Chondrocyte (in vitro differentiated cells): ENCODE measurements around the gene SMIM28. TPM values are rescaled to one million over a fixed set of nuclear protein-coding genes. Genes with fewer than 3 reads are reported as not detected.

Experiments used
- DNase-seq: peaks from one replicate; pipeline ENCODE4 v3.0.0; 2021; ENCODE audit warnings: mixed read lengths, low spot score
- H3K27ac Mint-ChIP-seq: one replicate; pipeline ENCODE4 v1.8.0; 2021; ENCODE audit warnings: mild to moderate bottlenecking, moderate library complexity, mixed read lengths; ENCODE audit not compliant: unreplicated experiment
- H3K27me3 Mint-ChIP-seq: 2 replicates; pipeline ENCODE4 v1.8.0; 2021; ENCODE audit warnings: low read depth, mixed read lengths
- H3K36me3 Mint-ChIP-seq: 2 replicates; pipeline ENCODE4 v1.8.0; 2021; ENCODE audit warnings: low read depth, mixed read lengths
- H3K4me1 Mint-ChIP-seq: 2 replicates; pipeline ENCODE4 v1.8.0; 2021; ENCODE audit warnings: low read depth, mild to moderate bottlenecking, mixed read lengths
- H3K4me3 Mint-ChIP-seq: one replicate; pipeline ENCODE4 v1.8.0; 2021; ENCODE audit warnings: mild to moderate bottlenecking, moderate library complexity, mixed read lengths; ENCODE audit not compliant: unreplicated experiment
- H3K9me3 Mint-ChIP-seq: 2 replicates; pipeline ENCODE4 v1.8.0; 2021; ENCODE audit warnings: low read depth, mixed read lengths
- total RNA-seq: library from RNA; stranded (reverse); gene quantifications from 3 replicates; pipeline ENCODE4 v1.2.1, GENCODE V29; 2021
- TF ChIP-seq, protein P1 (sequence below): fragments of 200-600 bp; sonication (generic); IDR thresholded peaks from 2 replicates; pipeline ENCODE4 v1.5.0; 2021; ENCODE audit warnings: antibody characterized with exemption, mild to moderate bottlenecking, moderate library complexity

SMIM28 gene
- total RNA-seq, 1 donor from 2014 or later, result not detected

DNA sequence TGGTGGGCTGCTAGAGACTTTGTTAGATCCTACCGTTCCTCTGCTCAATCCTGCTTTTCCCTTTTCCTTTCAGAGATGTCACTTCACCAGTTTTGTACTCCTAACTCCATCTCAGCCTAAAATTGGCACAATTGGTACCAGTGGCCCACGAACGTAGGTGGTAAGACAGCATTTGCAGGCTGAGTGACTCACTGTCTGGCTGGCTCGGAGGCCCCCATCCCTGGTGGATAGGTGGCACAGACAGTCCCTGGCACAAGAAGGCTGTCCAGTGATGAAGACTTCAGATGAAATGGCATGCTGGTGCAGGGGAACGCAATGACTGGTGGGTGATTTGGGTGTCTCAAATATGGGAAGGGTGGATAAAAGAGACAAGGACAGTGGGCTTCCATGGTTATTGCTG is 37.4 kb downstream of the SMIM28 start:
- Mint-ChIP-seq H3K36me3 (peaks cover 24% of the 10 kb centered on the region), H3K4me1 (peaks cover 5% of the 10 kb centered on the region), H3K9me3 (peaks cover 5% of the 10 kb centered on the region), H3K4me3 (no peak overlapping the region), H3K27me3 (no peaks in the 10 kb centered on the region), H3K27ac (no peak overlapping the region)
- TF ChIP-seq, protein P1, sequence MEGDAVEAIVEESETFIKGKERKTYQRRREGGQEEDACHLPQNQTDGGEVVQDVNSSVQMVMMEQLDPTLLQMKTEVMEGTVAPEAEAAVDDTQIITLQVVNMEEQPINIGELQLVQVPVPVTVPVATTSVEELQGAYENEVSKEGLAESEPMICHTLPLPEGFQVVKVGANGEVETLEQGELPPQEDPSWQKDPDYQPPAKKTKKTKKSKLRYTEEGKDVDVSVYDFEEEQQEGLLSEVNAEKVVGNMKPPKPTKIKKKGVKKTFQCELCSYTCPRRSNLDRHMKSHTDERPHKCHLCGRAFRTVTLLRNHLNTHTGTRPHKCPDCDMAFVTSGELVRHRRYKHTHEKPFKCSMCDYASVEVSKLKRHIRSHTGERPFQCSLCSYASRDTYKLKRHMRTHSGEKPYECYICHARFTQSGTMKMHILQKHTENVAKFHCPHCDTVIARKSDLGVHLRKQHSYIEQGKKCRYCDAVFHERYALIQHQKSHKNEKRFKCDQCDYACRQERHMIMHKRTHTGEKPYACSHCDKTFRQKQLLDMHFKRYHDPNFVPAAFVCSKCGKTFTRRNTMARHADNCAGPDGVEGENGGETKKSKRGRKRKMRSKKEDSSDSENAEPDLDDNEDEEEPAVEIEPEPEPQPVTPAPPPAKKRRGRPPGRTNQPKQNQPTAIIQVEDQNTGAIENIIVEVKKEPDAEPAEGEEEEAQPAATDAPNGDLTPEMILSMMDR, result no peak
- no peak for DNase-seq

DNA sequence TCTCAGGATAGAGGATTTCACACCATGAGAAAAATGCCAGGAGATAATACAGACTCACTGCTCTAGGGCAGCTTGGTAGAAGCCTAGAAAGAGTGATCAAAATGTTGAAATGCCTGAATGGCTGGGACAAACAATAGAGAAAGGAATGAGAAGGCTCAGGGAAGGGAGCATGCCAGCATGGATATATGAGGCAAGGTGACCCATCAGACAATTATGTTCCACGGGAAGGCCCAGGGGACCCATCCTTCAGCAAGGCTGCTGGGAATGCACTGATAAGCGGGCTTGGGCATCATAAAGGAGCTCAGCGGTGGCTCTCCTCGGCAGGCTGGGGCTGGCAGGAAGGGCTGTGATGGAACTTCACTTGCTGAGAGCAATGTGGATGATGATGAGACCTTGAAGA is 38.5 kb downstream of the SMIM28 start:
- TF ChIP-seq, protein P1, result no peak
- Mint-ChIP-seq H3K4me1 (peaks cover 3% of the 10 kb centered on the region), H3K27me3 (no peaks in the 10 kb centered on the region), H3K27ac (no peak overlapping the region), H3K9me3 (peaks cover 5% of the 10 kb centered on the region), H3K4me3 (no peak overlapping the region), H3K36me3 (peaks cover 22% of the 10 kb centered on the region)
- DNase-seq, result no peak

DNA sequence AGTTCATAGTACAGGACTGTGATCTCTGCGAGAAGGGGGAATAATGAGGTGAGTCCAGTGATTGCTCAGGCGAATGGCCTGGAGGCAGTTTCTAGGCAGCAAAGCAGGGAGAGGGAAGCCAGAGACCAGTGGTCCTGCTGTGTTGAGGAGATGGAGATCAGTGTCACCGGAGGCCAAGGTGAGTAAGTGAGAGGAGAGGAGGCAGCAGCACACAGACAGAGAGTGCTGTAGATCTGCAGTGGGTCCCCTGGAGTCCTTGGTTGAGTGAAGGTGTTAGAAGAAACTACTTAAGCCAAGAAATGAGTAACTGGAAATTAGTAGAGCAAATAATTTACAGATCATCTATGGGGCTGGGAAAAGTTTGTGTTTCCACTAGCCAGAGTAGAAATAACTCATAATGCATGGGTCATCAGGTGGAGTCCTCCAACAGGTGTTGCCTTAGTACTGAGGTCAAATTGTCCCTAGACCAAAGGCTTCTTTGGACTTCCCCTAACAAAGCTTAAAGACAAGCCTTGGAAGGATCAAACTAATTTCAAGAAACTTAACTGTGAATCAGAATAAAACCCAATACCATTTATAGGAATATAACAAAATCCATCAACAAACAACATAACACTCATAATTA is 39.9 kb downstream of the SMIM28 start:
- Mint-ChIP-seq H3K4me1 (no peaks in the 10 kb centered on the region), H3K36me3 (peaks cover 17% of the 10 kb centered on the region), H3K27me3 (no peaks in the 10 kb centered on the region), H3K27ac (no peak overlapping the region), H3K4me3 (no peak overlapping the region), H3K9me3 (peaks cover 5% of the 10 kb centered on the region)
- TF ChIP-seq, protein P1, result no peak
- DNase-seq, result no peak

DNA sequence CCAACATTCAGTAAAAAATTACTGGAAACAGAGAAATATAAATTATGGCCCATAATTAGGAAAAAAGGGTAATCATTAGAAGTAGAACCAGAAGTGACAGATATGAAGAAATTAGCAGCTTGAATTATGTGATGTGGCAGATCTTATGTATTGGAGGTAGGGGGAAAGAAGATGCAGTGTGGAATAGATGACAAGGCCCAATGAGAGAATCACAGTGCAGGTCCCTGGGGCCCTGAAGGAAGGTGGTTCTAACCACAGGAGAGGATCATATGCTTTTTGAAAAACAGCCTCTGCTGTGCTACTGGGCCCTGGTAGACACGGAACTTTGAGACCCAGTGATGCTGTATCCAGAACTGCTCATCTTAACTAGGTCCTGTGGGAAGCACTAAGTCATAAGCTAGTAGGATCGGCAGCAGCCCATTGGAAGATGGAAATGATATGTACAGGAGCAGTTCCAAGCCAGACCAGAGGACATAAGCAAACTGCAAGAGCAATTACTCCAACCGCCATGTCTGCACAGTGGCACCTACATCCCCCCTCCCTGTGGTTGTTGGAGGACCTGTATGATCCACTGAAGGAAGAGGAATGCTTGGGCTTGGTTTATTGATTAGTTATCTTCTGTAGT is 40.5 kb downstream of the SMIM28 start:
- TF ChIP-seq, protein P1, result no peak
- Mint-ChIP-seq H3K27ac (no peak overlapping the region), H3K4me3 (no peak overlapping the region), H3K9me3 (peaks cover 5% of the 10 kb centered on the region), H3K27me3 (no peaks in the 10 kb centered on the region), H3K36me3 (peaks cover 12% of the 10 kb centered on the region), H3K4me1 (peaks cover 3% of the 10 kb centered on the region)
- no peak for DNase-seq

DNA sequence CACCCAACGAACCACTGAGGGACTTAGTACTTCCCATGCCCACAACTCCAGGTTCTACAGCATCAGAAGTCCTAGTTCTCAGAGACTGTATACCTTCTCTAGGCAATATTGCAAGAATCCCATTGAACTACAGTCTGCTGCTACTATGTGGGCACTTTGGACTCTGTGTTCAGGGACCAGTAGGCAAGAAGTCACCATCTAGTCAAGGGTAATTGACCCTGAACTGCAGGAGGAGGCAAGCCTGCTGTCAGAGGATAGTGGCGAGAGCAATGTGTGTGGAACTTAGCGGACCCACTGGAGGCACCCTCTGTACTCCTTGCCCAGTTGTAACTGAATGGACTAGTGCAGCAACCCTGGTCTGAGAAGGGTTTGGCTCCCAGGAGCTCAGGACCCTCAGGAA is 42.1 kb downstream of the SMIM28 start:
- Mint-ChIP-seq H3K4me1 (peaks cover 5% of the 10 kb centered on the region), H3K27ac (no peak overlapping the region), H3K9me3 (peaks cover 5% of the 10 kb centered on the region), H3K4me3 (no peak overlapping the region), H3K36me3 (peaks cover 8% of the 10 kb centered on the region), H3K27me3 (no peaks in the 10 kb centered on the region)
- TF ChIP-seq, protein P1, result no peak
- no peak for DNase-seq
